Measurements from ENCODE around the gene USP12.

Gene USP12

GRCh38 chr13:27120011-27120410 is 51.6 kb downstream of the USP12 start:
- no peak for DNase-seq

GRCh38 chr13:27118428-27119054 is 53.1 kb downstream of the USP12 start:
- DNase-seq, result no peak

DNA sequence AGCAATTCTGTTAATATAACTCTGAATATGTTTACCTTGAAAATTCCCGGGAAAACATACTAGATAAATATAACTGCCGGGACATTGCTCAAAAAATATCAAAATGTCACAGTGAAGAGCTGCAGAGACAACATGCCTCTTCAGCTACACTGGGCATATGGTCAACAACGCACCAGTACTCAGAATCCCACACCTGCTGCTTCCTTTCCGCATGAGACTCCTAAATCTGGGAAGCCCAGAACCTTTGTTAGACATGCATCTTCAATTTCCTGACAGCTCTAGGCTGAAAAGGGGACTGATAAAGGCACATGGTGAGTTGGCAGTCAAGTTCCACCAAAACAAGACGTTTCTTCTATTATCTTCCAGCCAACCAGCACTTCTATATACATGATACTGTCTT is 53.7 kb downstream of the USP12 start:
- DNase-seq, result peak in 1 of 3 experiments; percentile 9

- peak in 1 of 3 experiments; percentile 16 for DNase-seq
Observed at GRCh38 chr13:27117158-27117557, 54.5 kb downstream of the USP12 start.

GRCh38 chr13:27113436-27113835 is 58.2 kb downstream of the USP12 start:
- DNase-seq, result no peak

DNA sequence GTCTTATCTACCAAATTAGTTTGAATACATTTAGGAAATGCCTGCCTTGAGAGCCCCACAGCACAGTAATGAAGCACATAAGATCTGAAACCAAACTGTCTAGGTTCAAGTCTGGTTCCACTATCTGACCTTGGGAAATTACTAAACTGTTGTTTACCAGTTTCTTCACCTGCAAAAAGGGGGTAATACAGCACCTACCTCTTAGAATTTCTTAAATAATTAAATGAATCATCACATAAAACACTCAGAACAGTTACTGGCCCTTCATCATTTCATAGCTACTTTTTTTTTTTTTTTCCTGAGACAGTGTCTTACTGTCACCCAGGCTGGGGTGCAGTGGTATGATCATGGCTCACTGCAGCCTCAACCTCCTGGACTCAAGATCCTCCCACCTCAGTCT is 59.6 kb downstream of the USP12 start:
- DNase-seq, result no peak

DNA sequence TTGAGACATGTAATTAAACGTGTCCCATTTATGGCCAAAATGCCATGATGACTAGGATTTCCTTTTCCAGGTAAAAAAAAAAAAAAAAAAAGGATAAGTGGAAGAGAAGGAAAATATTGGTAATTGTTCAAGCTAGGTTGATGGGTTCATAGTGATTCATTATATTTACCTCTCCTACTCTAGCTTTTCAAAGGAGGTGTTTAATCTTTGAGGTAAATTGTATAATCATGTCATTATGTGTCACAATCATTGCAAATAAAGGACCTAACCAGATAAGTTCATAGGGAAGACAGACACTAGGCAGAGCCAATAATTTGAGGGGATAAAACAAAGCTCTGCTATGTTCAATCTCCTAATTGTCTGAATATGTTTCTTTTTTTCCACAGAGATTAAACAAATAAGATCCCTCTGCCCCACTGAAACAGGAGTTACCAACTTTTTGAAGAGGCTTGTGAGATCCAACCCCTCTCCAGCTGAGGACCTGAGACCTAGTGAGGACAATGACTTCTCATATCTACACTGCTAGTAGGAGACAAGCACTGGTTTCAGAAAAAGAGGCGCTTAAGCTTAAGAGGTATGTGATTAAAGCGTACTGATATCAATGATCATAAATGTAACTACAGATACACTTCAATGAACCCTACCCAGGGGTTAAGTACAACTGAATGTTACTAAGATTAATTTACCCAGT is 61.4 kb downstream of the USP12 start:
- peak in 2 of 3 experiments; percentile 54 to 69 for DNase-seq

DNA sequence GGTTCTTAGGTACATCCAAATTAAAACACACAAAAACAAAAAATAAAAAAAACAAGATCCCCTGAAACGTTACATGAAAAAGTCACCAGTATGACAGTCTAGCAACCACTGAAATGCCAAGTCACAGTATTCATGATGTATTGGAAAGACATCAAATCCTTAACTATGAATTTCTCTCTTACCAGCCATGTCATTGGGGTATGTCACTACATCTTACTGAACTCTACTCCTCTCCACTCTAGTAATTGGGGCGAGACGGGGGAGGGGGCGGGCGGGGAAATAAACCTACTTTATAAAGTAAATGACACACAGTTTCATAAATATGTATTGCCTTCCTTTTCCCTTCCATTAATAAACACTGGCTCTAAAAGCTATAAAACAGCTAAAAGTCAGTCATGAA is 65.5 kb downstream of the USP12 start:
- DNase-seq, result no peak

GRCh38 chr13:27104606-27105005 is 67.0 kb downstream of the USP12 start:
- DNase-seq, result no peak

DNA sequence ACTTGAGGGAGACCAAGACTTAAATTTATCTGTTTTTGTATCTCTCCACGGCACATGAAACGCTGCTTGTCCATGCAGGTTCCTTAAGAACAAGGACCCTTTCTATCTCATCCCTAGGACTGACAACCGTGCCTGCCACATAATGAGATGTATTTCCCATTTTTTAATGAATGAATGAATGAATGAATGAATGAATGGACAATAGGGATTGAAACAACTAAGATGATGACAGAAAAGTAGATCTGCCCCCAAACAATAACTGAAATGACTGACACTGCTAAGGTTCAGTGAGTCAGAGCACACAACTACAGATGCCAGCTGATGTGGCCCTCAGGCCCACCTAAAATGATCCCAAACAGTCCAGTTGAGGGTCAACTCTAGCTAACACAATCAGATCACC is 69.8 kb downstream of the USP12 start:
- no peak for DNase-seq

DNA sequence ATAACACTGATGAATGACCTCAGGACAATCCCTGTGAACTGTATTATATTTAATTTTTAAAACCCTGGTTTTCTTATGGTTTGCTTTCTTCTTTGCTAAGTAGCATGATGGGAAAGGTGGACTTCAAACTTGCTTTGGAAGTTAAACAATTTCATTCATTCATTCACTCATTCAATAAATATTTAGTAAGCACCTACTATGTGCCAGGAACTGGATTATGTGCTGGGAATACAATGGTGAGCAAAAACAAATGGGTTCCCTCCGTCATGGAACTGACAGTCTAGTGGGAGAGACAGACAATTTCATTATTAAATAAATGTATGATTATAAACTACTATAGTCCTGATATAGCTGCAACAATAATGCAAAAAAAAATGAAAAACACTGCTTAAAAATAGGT is 70.3 kb downstream of the USP12 start:
- DNase-seq, result no peak

GRCh38 chr13:27097691-27098090 is 73.9 kb downstream of the USP12 start:
- DNase-seq, result no peak

DNA sequence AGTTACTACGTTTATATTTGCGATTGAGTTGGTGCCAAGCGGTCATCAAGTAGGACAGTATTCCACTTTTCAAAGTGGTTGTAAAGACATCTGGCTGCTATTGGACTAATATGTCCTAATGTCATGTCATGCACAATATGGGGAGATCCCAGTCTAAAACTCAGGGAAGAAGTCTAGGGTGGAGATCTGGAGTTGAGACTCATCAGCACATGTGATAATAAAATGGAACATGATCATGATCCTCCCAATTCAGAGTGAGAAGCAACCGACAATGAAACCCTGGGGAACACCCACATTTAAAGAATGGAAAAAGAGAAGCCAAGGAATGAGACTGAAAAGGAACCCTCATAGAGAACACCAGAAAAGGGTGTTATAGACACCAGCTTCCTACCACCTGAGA is 80.2 kb downstream of the USP12 start:
- DNase-seq, result no peak

DNA sequence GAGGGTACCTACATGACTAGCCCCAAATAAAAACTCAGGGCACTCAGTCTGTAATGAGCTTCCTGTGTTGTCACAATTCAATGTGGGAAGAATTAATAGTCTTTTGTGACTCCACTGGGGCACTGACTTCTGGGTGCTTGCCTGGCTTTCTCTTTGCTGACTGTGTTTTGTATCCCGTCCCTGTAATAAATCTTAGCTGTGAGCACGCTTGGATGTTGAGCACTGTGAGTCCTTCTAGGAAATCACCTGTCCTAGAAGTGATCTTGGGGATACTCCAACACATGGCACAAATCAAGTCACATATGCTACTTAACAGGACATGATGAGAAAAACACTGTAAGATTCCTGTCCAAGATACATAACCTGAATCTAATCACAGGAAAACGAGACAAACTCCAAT is 83.0 kb downstream of the USP12 start:
- no peak for DNase-seq

GRCh38 chr13:27086599-27087265 is 84.9 kb downstream of the USP12 start:
- DNase-seq, result no peak

DNA sequence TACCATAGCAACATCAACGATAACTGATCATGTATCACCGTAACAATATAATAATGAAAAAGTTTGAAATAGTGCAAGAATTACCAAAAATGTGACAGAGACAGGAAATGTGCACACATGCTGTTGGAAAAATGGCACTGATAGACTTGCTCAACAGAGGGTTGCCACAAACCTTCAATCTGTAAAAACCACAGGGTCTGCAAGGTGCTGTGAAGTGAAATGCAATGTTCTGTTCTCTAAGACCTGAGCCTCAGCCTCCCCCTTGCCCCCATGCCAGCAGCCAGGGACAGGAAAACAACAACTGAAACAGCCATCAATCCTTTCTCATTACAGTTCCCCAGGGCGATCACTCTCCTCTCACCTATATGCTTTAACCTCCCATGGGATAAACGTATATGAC is 88.4 kb downstream of the USP12 start:
- no peak for DNase-seq

DNA sequence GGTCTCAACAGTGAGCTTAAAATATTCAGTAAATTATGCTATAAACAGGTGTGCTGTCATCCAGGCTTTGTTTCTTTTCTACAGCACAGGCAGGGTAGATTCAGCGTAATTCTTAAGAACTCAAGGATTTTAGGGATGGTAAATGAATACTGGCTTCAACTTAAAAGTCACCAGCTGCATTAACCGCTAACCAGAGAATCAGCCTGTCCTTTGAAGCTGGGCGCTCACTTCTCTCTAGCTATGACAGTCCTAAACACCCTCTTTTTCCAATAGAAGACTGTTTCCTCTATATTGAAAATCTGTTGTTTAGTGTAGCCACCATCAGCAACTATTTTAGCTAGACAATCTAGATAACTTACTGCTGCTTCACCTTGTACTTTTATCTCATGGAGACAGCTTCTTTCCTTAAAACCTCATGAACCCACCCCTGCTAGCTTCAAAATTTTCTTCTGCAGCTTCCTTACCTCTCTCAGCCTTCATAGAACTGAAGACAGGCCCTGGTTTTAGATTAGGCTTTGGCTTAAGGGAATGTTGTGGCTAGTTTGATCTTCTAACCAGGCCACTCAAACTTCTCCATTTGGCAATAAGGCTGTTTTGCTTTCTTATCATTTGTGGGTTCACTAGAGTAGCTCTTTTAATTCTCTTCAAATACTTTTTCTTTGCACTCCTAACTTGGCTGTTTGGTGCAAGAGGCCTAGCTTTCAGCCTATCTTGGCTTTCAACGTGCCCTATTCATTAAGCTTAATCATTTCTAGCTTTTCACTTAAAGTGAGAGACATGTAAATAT is 89.5 kb downstream of the USP12 start:
- DNase-seq, result no peak

- DNase-seq, result no peak
Observed at GRCh38 chr13:27080018-27080948, 91.3 kb downstream of the USP12 start.

DNA sequence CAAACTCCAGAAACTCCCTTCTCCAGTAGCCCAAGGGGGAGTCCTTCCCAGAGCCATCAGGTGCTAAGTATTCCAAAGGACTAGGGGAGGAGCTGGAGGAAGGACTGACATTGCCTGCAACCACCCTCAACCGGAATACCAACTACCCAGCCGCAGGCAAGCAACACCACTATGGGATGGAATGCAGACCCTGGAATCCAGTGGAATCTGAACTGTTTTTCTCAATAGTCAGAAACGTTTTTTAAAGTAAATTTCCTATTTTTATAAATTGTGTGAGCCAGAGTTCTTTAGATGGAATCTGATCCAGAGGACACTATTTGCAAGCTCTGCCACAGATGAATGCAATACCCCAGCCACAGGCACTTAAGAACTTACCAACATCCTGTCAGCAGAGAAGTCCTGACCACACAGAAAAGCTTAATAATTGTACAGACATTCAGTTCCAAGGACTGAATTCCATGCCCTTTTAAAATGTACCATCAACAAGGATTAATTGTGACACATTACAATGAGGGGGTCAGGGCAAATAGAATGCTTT is 92.1 kb downstream of the USP12 start:
- DNase-seq, result no peak

DNA sequence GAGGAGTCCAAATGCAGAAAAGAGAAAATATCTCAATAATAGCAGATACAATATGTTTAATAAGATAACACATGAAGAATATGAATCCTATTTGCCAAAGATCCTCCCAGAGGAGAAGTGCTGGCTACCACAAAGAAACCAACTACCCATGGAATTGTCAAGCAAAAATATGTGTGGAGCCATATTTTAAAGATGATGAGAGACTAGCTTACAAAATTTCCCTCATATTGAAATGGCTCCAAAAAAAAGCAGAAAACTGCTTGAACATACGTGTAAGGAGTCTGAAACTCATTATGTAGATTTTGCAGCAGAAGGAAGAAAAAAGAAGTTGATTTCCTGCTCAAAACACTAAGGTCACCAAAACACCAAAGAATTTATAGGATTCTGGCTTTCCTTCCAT is 94.2 kb downstream of the USP12 start:
- DNase-seq, result no peak

DNA sequence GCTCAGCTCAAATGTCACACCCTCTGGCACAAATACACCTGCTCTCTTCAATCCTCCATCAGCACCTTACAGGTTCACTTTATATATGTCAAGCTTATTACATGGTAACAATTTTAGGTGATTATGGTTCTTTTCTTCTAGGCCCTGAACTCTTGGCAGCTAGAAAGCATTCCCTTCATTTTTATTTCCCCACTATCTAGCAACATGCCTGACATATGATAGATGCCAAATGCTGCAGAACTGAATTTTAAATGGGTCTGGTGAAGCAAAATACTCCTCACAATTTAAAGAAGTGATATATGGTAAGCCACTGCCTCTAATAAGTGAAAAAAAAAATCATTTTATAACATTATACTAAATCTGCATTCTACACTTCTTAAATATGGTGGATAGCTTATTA is 95.2 kb downstream of the USP12 start:
- DNase-seq, result peak; percentile 16 to 76 (median 31)

- no peak for DNase-seq
Observed at GRCh38 chr13:27073186-27073585, 98.4 kb downstream of the USP12 start.

All from NCI-H1417 (cell line).